Stimulated activated CD8-positive, alpha-beta memory T cell treated with anti-CD3 and anti-CD28 coated beads, Interleukin-4, amount 100 ng/mL, for 4 hours (primary cell): ENCODE results near the gene RASAL2.
"Not testable (repeated sequence)": the region's sequence is repeated elsewhere in the genome, so short reads cannot be mapped to it uniquely, and the experiment has no call there.

ENCODE experiments used
- DNase-seq, 2 donors: peaks; one replicate each; pipeline ENCODE4 v3.0.0-alpha.2; 2020; ENCODE audit warnings: low read depth in 2 of 2, low spot score in 1 of 2

Gene RASAL2

GRCh38 chr1:178160736-178161475, 67.0 kb downstream of the RASAL2 start:
- no peak for DNase-seq

- no peak for DNase-seq
These were observed 67.6 kb downstream of the RASAL2 start for GRCh38 chr1:178161516-178161915.

DNA sequence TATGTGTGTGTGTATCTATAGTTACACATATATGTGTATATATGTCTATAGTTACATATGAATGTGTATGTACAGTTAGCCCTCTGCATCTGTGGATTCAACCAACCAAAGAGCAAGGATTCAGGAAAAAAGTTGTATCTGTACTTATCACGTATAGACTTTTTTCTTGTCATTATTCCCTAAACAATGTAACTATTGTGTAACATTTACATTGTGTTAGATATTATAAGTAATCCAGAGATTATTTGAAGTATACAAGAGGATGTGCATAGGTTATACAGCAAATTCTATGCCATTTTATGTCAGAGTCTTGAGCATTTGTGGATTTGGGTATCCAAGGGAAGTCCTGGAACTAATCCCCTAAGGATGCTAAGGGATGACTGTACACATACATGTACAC, 71.3 kb downstream of the RASAL2 start:
- DNase-seq: no peak

- DNase-seq: no peak
These were observed 72.6 kb downstream of the RASAL2 start for GRCh38 chr1:178166429-178167024.

DNA sequence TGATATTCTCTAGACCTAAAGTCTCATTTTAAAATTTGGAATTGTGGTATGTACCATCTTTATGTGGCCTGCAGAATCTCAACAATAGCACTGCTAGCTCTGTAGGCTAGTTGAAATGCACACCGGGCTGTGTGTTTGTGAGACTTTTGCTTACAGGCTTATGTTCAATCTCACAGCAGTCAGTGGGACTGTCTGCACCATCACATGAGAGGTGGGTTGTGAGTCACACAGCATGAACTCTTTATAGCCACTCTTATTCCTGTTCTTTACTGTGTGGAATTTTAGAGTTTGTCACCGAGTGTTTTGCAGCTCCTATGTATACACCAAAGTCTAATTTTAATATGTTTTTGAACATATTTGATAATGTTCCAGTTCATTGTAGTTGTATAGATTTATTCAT, 74.6 kb downstream of the RASAL2 start:
- DNase-seq: no peak

DNA sequence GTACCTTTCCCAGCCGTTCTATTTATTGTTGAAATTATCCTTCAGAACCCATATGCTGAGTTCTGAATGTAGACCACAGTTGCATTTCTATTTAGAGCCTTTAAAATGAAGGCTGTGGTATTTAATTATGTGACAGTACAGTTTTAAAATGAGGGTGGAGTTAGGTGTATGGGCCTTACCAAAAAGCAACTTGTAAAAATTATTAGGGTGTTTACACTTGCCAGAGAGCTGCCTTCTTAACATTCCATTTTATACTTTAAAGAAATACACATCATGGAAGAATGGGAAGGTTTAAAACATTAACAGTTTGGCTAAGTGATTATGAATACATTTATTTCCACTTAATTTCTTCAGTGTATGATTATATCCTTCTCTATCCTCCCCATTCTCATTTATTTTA, 75.7 kb downstream of the RASAL2 start:
- DNase-seq: no peak

GRCh38 chr1:178172939-178173338, 79.0 kb downstream of the RASAL2 start:
- DNase-seq: no peak

- no peak for DNase-seq
These were observed 80.6 kb downstream of the RASAL2 start for GRCh38 chr1:178174539-178174938.

DNA sequence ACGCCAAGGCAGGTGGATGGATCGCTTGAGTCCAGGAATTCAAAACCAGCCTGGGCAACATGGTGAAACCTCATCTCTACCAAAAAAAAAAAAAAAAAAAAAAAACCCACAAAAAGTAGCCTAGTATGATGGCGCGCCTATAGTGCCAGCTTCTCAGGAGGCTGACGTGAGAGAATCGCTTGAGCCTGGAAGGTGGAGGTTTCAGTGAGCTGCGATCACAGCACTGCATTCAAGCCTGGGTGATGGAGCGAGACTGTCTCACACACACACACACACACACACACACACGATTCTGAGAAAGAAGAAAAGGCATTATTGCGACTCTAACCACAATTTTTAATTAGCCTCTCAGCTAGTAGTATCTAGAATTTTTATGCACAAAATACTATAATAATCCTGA, 86.5 kb downstream of the RASAL2 start:
- no peak for DNase-seq

- no peak for DNase-seq
These were observed 89.9 kb downstream of the RASAL2 start for GRCh38 chr1:178183796-178184195.

DNA sequence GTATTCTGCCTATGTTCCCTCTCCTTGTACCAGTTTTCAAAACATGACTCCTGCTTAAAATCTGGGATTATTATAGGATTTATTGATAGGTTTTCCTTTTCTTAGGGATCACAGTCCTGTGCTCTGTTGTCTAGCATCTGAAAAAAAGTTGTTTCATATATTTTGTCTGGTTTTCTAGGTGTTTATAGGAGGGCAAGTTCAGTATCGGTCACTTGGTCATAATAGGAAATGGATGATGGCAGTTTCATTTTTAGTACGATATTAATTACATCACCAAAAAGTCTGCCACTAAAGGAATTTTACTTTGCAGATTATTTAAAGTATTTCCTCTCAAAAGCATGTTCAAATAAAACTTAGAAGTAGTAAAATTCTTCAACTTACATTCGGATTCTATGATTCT, 94.4 kb downstream of the RASAL2 start:
- DNase-seq: no peak

GRCh38 chr1:178189814-178190213, 95.9 kb downstream of the RASAL2 start:
- no peak for DNase-seq

DNA sequence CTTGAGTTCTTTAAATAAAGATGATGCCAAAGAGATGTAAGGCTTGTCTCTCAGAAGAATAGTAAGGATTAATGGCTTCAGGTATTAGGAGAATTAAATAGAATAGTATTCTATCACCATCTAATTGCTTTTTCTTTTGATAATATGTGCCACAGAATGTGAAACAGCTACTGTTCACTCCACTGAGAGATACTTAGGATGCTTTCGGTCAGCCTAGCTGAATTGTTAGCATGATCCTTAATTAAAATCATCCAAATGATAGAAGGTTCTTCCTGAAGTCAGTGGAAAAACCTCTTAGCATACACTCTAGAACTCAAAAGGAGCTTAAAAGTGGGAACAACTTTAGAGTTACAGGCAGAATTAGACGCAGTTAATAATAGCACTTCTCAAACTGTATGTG, 97.0 kb downstream of the RASAL2 start:
- no peak for DNase-seq

DNA sequence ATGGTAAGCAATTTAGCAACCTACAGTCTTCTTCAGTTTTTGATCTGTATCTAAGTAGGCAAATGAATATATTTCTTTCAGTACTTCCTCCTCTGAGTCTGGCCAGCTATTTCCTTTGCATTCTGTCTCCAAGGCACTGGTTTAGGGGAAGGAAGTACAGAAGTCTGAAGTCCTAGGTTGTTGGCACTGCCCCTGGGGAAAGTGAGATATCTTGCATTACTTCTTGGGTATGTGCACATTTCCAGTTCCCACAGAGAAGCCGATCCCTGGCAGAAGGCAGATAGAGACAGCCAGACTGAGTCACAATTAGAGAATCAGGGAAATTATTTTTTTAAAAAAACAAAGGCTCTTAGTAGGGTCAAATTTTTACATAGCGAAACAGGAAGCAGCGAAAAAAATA, 98.8 kb downstream of the RASAL2 start:
- no peak for DNase-seq

DNA sequence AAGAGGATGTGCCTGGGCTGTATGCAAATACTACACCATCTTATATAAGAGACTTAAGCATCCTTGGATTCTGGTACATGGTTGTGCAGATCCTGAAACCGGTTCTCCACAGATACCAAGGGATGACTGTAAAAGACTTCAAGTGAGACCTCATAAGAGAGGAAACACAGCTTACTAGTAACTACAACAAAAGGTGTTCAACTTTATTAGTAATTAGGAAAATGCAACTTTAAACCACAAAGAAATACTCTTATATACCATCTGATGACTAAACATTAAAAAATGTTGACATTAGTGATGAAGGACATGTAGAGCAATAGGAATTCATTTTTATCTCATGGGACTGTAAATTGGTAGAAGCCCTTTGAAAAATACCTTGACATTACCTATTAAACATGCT, 102.7 kb downstream of the RASAL2 start:
- DNase-seq: no peak

DNA sequence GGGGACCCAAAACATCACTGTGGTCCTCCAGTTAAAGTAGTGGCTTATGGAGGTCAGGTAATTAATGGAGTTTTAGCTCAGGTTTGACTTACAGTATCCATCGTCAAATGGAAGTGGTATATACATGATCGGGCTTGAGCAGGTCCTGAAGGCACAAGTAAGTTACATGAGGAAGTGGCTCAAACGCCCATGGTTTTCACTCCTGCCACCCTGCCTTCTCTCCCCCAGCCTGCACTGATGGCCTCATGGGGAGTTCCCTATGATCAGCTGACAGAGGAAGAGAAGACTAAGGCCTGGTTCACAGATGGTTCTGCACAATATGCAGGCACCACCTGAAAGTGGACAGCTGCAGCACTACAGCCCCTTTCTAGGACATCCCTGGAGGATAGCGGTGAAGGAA, 108.2 kb downstream of the RASAL2 start:
- DNase-seq: not testable (repeated sequence)

DNA sequence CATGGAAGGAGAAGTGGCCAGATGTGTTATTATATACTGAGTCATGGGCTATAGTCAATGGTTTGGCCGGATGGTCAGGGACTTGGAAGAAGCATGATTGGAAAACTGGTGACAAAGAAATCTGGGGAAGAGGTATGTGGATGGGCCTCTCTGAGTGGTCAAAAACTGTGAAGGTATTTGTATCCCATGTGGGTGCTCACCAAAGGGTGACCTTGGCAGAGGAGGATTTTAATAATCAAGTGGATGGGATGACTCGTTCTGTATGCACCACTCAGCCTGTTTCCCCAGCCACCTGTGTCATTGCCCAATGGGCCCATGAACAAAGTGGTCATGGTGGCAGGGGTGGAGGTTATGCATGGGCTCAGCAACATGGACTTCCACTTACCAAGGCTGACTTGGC, 108.6 kb downstream of the RASAL2 start:
- DNase-seq: not testable (repeated sequence)

- not testable (repeated sequence) for DNase-seq
These were observed 114.5 kb downstream of the RASAL2 start for GRCh38 chr1:178208269-178208856.

- no peak for DNase-seq
These were observed 116.0 kb downstream of the RASAL2 start for GRCh38 chr1:178209935-178210334.

DNA sequence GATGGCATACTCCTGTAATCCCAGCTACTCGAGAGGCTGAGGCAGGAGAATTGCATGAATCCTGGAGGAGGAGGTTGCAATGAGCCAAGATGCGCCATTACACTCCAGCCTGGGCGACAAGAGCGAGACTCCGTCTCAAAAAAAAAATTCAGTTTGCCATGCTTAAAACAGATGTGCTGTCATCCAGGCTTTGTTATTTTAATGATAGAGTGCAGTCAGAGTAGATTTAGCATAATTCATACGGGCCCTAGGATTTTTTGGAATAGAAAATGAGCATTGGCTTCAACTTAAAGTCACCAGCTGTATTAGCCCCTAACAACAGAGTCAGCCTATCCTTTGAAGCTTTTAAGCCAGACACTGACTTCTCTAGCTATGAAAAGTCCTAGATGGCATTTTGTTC, 124.6 kb downstream of the RASAL2 start:
- DNase-seq: no peak

GRCh38 chr1:178220094-178220493, 126.2 kb downstream of the RASAL2 start:
- no peak for DNase-seq

DNA sequence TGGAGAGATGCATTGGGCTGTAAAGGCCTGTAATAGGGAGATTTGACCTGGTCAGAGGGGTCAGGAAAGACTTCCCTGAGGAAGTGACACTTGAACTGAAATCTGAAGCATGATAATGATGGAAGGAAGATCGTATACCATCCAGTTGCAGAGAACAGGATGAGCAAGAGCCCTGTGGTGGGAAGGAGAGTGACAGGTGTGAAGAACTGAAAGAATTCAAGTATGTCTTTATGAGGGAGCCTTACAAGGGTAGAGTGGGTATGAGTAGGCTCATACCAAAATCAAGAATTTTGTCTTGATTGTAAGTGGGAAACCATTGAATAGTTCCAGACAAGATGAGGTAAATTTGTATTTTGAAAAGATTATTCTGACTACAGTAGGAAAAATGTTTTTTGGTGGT, 129.4 kb downstream of the RASAL2 start:
- DNase-seq: no peak

DNA sequence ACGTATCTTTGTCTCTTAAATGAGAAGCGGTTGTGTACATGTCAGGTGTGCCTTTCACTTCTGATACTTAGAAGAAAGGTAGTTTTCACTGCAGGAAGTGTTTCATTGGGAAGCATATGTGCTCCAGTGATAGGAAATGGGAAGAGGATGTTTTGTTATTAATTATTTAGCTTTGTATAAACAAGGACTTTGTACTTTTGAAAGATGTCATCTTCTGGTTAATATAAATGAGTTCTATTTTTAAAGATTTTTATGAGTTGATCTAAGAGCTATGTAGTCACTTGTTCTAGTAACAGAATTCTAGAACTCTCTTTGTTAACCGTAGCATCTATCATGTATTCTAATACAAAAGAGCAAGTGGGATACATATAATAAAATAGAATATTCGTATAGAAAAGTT, 130.5 kb downstream of the RASAL2 start:
- no peak for DNase-seq
